Measurements from ENCODE around the gene FUBP3.

- TF ChIP-seq, protein P1, sequence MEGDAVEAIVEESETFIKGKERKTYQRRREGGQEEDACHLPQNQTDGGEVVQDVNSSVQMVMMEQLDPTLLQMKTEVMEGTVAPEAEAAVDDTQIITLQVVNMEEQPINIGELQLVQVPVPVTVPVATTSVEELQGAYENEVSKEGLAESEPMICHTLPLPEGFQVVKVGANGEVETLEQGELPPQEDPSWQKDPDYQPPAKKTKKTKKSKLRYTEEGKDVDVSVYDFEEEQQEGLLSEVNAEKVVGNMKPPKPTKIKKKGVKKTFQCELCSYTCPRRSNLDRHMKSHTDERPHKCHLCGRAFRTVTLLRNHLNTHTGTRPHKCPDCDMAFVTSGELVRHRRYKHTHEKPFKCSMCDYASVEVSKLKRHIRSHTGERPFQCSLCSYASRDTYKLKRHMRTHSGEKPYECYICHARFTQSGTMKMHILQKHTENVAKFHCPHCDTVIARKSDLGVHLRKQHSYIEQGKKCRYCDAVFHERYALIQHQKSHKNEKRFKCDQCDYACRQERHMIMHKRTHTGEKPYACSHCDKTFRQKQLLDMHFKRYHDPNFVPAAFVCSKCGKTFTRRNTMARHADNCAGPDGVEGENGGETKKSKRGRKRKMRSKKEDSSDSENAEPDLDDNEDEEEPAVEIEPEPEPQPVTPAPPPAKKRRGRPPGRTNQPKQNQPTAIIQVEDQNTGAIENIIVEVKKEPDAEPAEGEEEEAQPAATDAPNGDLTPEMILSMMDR (IDR thresholded peaks at IDR 0.05; ENCODE audit: low read depth, low read length), result no peak
- no peak for TF ChIP-seq EZH2phosphoT487 (IDR thresholded peaks at IDR 0.05; ENCODE audit: low read depth)
These were observed 36.7 kb upstream of the FUBP3 start for GRCh38 chr9:130542457-130543228.
